Measurements from ENCODE around the gene SETD7.

SETD7 gene

GRCh38 chr4:139552517-139553307 is 3.3 kb downstream of the SETD7 start:
- Histone ChIP-seq H3K4me1 (ENCODE audit: low read length) (peaks cover 14% of the 10 kb centered on the region), H2AFZ (ENCODE audit: low read length) (no peak overlapping the region), H3K4me2 (ENCODE audit: low read depth, low read length) (no peak overlapping the region), H3K9ac (ENCODE audit: low read length) (no peak overlapping the region), H3K27ac (ENCODE audit: low read length) (no peak overlapping the region), H3F3A (ENCODE audit: insufficient read depth, low read length) (peaks cover 16% of the 10 kb centered on the region), H3K9me2 (replicated peaks; ENCODE audit: insufficient read depth, low read length) (no peaks in the 10 kb centered on the region), H3K4me3 (ENCODE audit: low read length) (no peak overlapping the region), H3K79me2 (ENCODE audit: low read length) (peaks cover 79% of the 10 kb centered on the region), H3K27me3 (replicated peaks; ENCODE audit: insufficient read depth, low read length) (no peaks in the 10 kb centered on the region), H3K36me3 (replicated peaks; ENCODE audit: insufficient read depth, low read length) (no peaks in the 10 kb centered on the region), H3K9me3 (replicated peaks; ENCODE audit: insufficient read depth, low read length) (no peaks in the 10 kb centered on the region), H4K20me1 (ENCODE audit: insufficient read depth, low read length) (peaks cover 54% of the 10 kb centered on the region)
- no peak for DNase-seq
- TF ChIP-seq CTCF (IDR thresholded peaks at IDR 0.05; ENCODE audit: low read length) (no peak), EZH2 (optimal IDR thresholded peaks at IDR 0.05; ENCODE audit: low read depth, low read length) (no peak), EZH2phosphoT487 (IDR thresholded peaks at IDR 0.05; ENCODE audit: low read length) (no peak)

- H4K20me1 ChIP-seq (ENCODE audit: insufficient read depth, low read length): peaks cover 62% of the 10 kb centered on the region
- peaks cover 97% of the 10 kb centered on the region for H3K79me2 ChIP-seq (ENCODE audit: low read length)
- no peak overlapping the region for H3K27ac ChIP-seq (ENCODE audit: low read length)
- TF ChIP-seq EZH2 (optimal IDR thresholded peaks at IDR 0.05; ENCODE audit: low read depth, low read length) (no peak), CTCF (IDR thresholded peaks at IDR 0.05; ENCODE audit: low read length) (no peak)
- no peaks in the 10 kb centered on the region for H3K36me3 ChIP-seq (replicated peaks; ENCODE audit: insufficient read depth, low read length)
- H3F3A ChIP-seq (ENCODE audit: insufficient read depth, low read length): no peaks in the 10 kb centered on the region
- no peaks in the 10 kb centered on the region for H3K9me2 ChIP-seq (replicated peaks; ENCODE audit: insufficient read depth, low read length)
- H3K9ac ChIP-seq (ENCODE audit: low read length): no peak overlapping the region
- H3K4me3 ChIP-seq (ENCODE audit: low read length): no peak overlapping the region
- H3K9me3 ChIP-seq (replicated peaks; ENCODE audit: insufficient read depth, low read length): no peaks in the 10 kb centered on the region
- H2AFZ ChIP-seq (ENCODE audit: low read length): no peak overlapping the region
- H3K4me2 ChIP-seq (ENCODE audit: low read depth, low read length): no peak overlapping the region
- no peak for DNase-seq
- H3K27me3 ChIP-seq (replicated peaks; ENCODE audit: insufficient read depth, low read length): no peaks in the 10 kb centered on the region
- H3K4me1 ChIP-seq (ENCODE audit: low read length): peaks cover 10% of the 10 kb centered on the region
Observed at GRCh38 chr4:139550724-139551429, 5.1 kb downstream of the SETD7 start.

GRCh38 chr4:139547979-139548378 is 8.0 kb downstream of the SETD7 start:
- Histone ChIP-seq H3K4me1 (ENCODE audit: low read length) (no peaks in the 10 kb centered on the region), H3K9ac (ENCODE audit: low read length) (no peak overlapping the region), H3K27me3 (replicated peaks; ENCODE audit: insufficient read depth, low read length) (no peaks in the 10 kb centered on the region), H3K79me2 (ENCODE audit: low read length) (peaks cover 93% of the 10 kb centered on the region), H3K27ac (ENCODE audit: low read length) (no peak overlapping the region), H3K4me3 (ENCODE audit: low read length) (no peak overlapping the region), H3K4me2 (ENCODE audit: low read depth, low read length) (no peak overlapping the region), H3K36me3 (replicated peaks; ENCODE audit: insufficient read depth, low read length) (no peaks in the 10 kb centered on the region), H3K9me2 (replicated peaks; ENCODE audit: insufficient read depth, low read length) (no peaks in the 10 kb centered on the region), H3K9me3 (replicated peaks; ENCODE audit: insufficient read depth, low read length) (no peaks in the 10 kb centered on the region), H4K20me1 (ENCODE audit: insufficient read depth, low read length) (peaks cover 55% of the 10 kb centered on the region), H3F3A (ENCODE audit: insufficient read depth, low read length) (no peaks in the 10 kb centered on the region), H2AFZ (ENCODE audit: low read length) (no peak overlapping the region)
- TF ChIP-seq CTCF (IDR thresholded peaks at IDR 0.05; ENCODE audit: low read length) (no peak), EZH2phosphoT487 (IDR thresholded peaks at IDR 0.05; ENCODE audit: low read length) (no peak), EZH2 (optimal IDR thresholded peaks at IDR 0.05; ENCODE audit: low read depth, low read length) (no peak)
- DNase-seq: no peak

Measured in MM.1S (cell line).